ENCODE results near the gene LONRF2.

The LONRF2 gene

GRCh38 chr2:100291152-100291970, 30.9 kb downstream of the LONRF2 start:
- H3K4me3 ChIP-seq (ENCODE audit: low read depth, low read length) = no peak overlapping the region
- DNase-seq (ENCODE audit: low read depth) = peak; percentile 96
- TF ChIP-seq CTCF (conservative IDR thresholded peaks at IDR 0.05; ENCODE audit: low read depth, low read length) = no peak

- TF ChIP-seq CTCF (conservative IDR thresholded peaks at IDR 0.05; ENCODE audit: low read depth, low read length) = no peak
- H3K4me3 ChIP-seq (ENCODE audit: low read depth, low read length) = no peak overlapping the region
- no peak for DNase-seq (ENCODE audit: low read depth)
Measured at GRCh38 chr2:100290718-100291151, 31.6 kb downstream of the LONRF2 start.

- no peak for TF ChIP-seq CTCF (conservative IDR thresholded peaks at IDR 0.05; ENCODE audit: low read depth, low read length)
- DNase-seq (ENCODE audit: low read depth) = no peak
- H3K4me3 ChIP-seq (ENCODE audit: low read depth, low read length) = no peak overlapping the region
Measured at GRCh38 chr2:100289020-100289419, 33.3 kb downstream of the LONRF2 start.

- no peak for DNase-seq (ENCODE audit: low read depth)
- TF ChIP-seq CTCF (conservative IDR thresholded peaks at IDR 0.05; ENCODE audit: low read depth, low read length) = no peak
- no peak overlapping the region for H3K4me3 ChIP-seq (ENCODE audit: low read depth, low read length)
Measured at GRCh38 chr2:100286318-100286717, 36.0 kb downstream of the LONRF2 start.

- TF ChIP-seq CTCF (conservative IDR thresholded peaks at IDR 0.05; ENCODE audit: low read depth, low read length) = no peak
- no peak overlapping the region for H3K4me3 ChIP-seq (ENCODE audit: low read depth, low read length)
- DNase-seq (ENCODE audit: low read depth) = peak; percentile 47
Measured at GRCh38 chr2:100285691-100286090, 36.6 kb downstream of the LONRF2 start.

GRCh38 chr2:100285011-100285410, 37.3 kb downstream of the LONRF2 start:
- DNase-seq (ENCODE audit: low read depth) = no peak
- no peak for TF ChIP-seq CTCF (conservative IDR thresholded peaks at IDR 0.05; ENCODE audit: low read depth, low read length)
- H3K4me3 ChIP-seq (ENCODE audit: low read depth, low read length) = no peak overlapping the region
